K562 (cell line): ENCODE measurements around the gene BCKDK. TPM values are rescaled to one million over a fixed set of nuclear protein-coding genes. Genes with fewer than 3 reads are reported as not detected.
A peak's percentile ranks its signal among the peaks of the same experiment; 100 is the strongest.

Source experiments
- ARID1B ChIP-seq: fragments of 450-650 bp; IDR thresholded peaks from 2 replicates; pipeline ENCODE4 v1.6.1; 2016; ENCODE audit warnings: antibody characterized with exemption, mild to moderate bottlenecking, inconsistent platforms
- BCOR ChIP-seq: fragments of 450-650 bp; IDR thresholded peaks from 2 replicates; pipeline ENCODE4 v1.6.1; 2016
- BRD9 ChIP-seq: fragments of 450-650 bp; IDR thresholded peaks from 2 replicates; pipeline ENCODE4 v1.6.1; 2018; ENCODE audit warnings: low read depth; ENCODE audit not compliant: partially characterized antibody
- CHD4 ChIP-seq: fragments of 200-600 bp; sonication (generic); IDR thresholded peaks from 3 replicates; pipeline ENCODE4 v1.6.1; 2012; ENCODE audit warnings: low read depth, mild to moderate bottlenecking, mixed read lengths, low read length, inconsistent platforms; ENCODE audit not compliant: insufficient read depth, insufficient replicate concordance, poor library complexity, severe bottlenecking
- CXXC5 ChIP-seq: fragments of 250-450 bp; sonication (Bioruptor Pico); IDR thresholded peaks from 2 replicates; pipeline ENCODE4 v1.8.0; 2022; ENCODE audit warnings: inconsistent platforms, mild to moderate bottlenecking, moderate library complexity
- E2F3 ChIP-seq: fragments of 250-450 bp; sonication (Bioruptor Pico); IDR thresholded peaks from 2 replicates; pipeline ENCODE4 v1.4.0; 2020; ENCODE audit warnings: mild to moderate bottlenecking
- HOXB6 ChIP-seq: fragments of 250-450 bp; sonication (Bioruptor Pico); IDR thresholded peaks from 2 replicates; pipeline ENCODE4 v1.5.1; 2022; ENCODE audit warnings: mild to moderate bottlenecking, borderline replicate concordance
- ILF3 ChIP-seq: fragments of 450-650 bp; IDR thresholded peaks from 2 replicates; pipeline ENCODE4 v1.6.1; 2018; ENCODE audit warnings: antibody characterized with exemption, mild to moderate bottlenecking, moderate library complexity, borderline replicate concordance
- NFE2 ChIP-seq: IDR thresholded peaks from 2 replicates; pipeline ENCODE4 v1.6.1; 2014; ENCODE audit warnings: antibody characterized with exemption, low read depth
- PTBP1 ChIP-seq: fragments of 200-400 bp; formaldehyde crosslinking; IDR thresholded peaks from 2 replicates; pipeline ENCODE4 v1.6.1; 2017; ENCODE audit warnings: low read depth, low read length
- SAFB2 ChIP-seq: fragments of 200-400 bp; formaldehyde crosslinking; IDR thresholded peaks from 2 replicates; pipeline ENCODE4 v1.6.1; 2018; ENCODE audit warnings: borderline replicate concordance, low read length, low read depth, moderate library complexity; ENCODE audit not compliant: severe bottlenecking
- SETDB1 ChIP-seq: IDR thresholded peaks from one replicate; pipeline ENCODE4 v1.6.1; 2012; ENCODE audit warnings: low read length, control low read depth, inconsistent platforms
- SMAD3 ChIP-seq: fragments of 450-650 bp; formaldehyde crosslinking; conservative IDR thresholded peaks from 2 replicates; pipeline ENCODE4 v1.4.0; 2020; ENCODE audit warnings: mild to moderate bottlenecking
- YBX1 ChIP-seq: fragments of 450-650 bp; IDR thresholded peaks from 2 replicates; pipeline ENCODE4 v1.7.1; 2016; ENCODE audit warnings: mild to moderate bottlenecking
- ZC3H8 ChIP-seq: fragments of 450-650 bp; IDR thresholded peaks from 2 replicates; pipeline ENCODE4 v1.6.1; 2017
- ZNF175 ChIP-seq: fragments of 200-800 bp; sonication (Bioruptor generic); IDR thresholded peaks from 2 replicates; pipeline ENCODE4 v1.6.1; 2016; ENCODE audit warnings: low read depth, mild to moderate bottlenecking, missing genetic modification characterization, missing compliant biosample characterization
- ZNF217 ChIP-seq: sonication (generic); formaldehyde crosslinking; IDR thresholded peaks from 2 replicates; pipeline ENCODE4 v1.8.0; 2022; ENCODE audit warnings: mild to moderate bottlenecking, missing genetic modification reagents
- ZNF57 ChIP-seq: fragments of 450-650 bp; formaldehyde crosslinking; IDR thresholded peaks from 2 replicates; pipeline ENCODE4 v1.4.0; 2020; ENCODE audit warnings: mild to moderate bottlenecking, moderate library complexity
- ZNF717 ChIP-seq: fragments of 250-450 bp; sonication (Bioruptor Pico); IDR thresholded peaks from 2 replicates; pipeline ENCODE4 v1.5.0; 2021
- ZNF77 ChIP-seq: fragments of 250-450 bp; sonication (Bioruptor Pico); IDR thresholded peaks from 2 replicates; pipeline ENCODE4 v1.5.0; 2020
- ZNF778 ChIP-seq: fragments of 450-650 bp; formaldehyde crosslinking; IDR thresholded peaks from 2 replicates; pipeline ENCODE4 v1.4.0; 2020; ENCODE audit warnings: mild to moderate bottlenecking, moderate library complexity
- polyA plus RNA-seq, 8 experiments: library from polyadenylated mRNA; depleted of rRNA in 4 of 8; stranded (reverse) in 5 of 8; unstranded in 3 of 8; fragments of >200 nt; fragmentation: Nextera tagmentation in 2 of 8; fragmentation: Illumina TruSeq in 1 of 8; extraction: Ambion mirVana in 2 of 8; extraction: Trizol in 1 of 8; gene quantifications; 2 replicates each; pipeline versions ENCODE4 v1.2.1 to v1.2.3, GENCODE V29; 2011 to 2014; ENCODE audit warnings: inconsistent platforms in 1 of 8, missing spikeins in 1 of 8
- total RNA-seq, 7 experiments: library from RNA; depleted of rRNA in 6 of 7; stranded (reverse); fragments of >200 nt in 6 of 7; fragmentation: Illumina TruSeq in 2 of 7; extraction: Trizol in 2 of 7; gene quantifications; 2 replicates each; pipeline versions ENCODE4 v1.2.1 to v1.2.3, GENCODE V29; 2011 to 2021; ENCODE audit warnings: low replicate concordance in 1 of 7
- TF ChIP-seq, protein P1 (sequence below): fragments of 450-650 bp; formaldehyde crosslinking; IDR thresholded peaks from 2 replicates; pipeline ENCODE4 v1.4.0; 2022; ENCODE audit warnings: missing genetic modification characterization
- TF ChIP-seq, protein P2 (sequence below): fragments of 450-650 bp; formaldehyde crosslinking; IDR thresholded peaks from 2 replicates; pipeline ENCODE4 v1.4.0; 2020; ENCODE audit warnings: mild to moderate bottlenecking, moderate library complexity
- TF ChIP-seq, protein P3 (sequence below): IDR thresholded peaks from 2 replicates; pipeline ENCODE4 v1.6.1; 2016; ENCODE audit warnings: missing genetic modification characterization, missing compliant biosample characterization
- TF ChIP-seq, protein P4 (sequence below), 2 experiments: fragments of 450-650 bp in 1 of 2; sonication (generic) in 1 of 2; formaldehyde crosslinking; conservative IDR thresholded peaks; 2 replicates each; pipeline versions ENCODE4 v1.4.0 to v1.8.1; 2020 to 2022; ENCODE audit warnings: mild to moderate bottlenecking in 1 of 2, missing genetic modification reagents in 1 of 2

The BCKDK gene
- total and polyA plus RNA-seq, 9 of the 15 experiments (the other 6 are each of a cell fraction or from before 2014, with no cell fraction given): 0.58 to 34.8 (median 13.1) TPM

DNA sequence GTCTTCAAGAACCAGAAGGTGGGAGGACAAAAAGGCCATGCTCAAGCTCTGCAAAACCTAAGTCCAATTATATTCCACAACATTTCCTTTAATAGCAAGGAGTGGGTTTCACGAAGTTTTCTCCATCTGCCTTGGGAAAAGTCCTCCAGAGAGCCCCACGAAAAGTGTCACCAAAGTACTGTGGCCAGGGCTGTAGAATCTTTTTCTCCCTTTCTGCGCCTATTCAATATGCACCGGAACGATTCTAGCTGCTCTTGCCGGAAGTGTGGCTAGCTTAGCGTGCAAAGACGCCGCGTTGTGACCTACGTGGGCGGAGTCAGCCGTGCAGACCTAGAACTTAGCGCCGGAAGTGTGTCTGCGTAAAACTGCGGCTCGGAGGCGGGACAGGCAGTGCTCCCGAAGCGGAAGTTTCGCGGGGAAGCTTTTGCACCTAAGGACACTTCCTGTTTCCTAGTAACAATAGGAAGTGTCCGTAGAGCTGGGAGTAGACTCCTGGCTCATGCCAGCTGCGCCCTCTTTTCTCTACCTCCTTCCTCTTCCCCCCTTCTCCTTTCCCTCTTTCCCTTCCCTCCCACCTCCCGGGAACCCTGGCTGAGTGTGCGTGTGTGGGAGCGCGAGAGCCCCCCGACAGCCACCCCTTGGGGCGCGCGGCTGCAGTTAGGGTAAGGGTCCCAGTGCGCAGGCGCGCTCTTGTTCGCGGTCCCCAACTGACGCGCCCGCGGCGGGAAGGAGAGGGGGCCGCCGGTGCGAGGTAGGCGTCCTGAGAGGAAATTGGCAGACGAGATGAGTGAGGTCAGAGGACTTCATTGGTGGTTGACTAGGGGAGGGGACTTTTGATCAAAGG lies 34.0 kb upstream of the BCKDK start, which contains the start of the genes ZNF646 and ZNF668 (continued):
- TF ChIP-seq ZNF57 (CRISPR knock-in tag): no peak
- TF ChIP-seq ZNF175 (CRISPR knock-in tag): no peak
- no peak; the same call in 1 of the 2 replicates for TF ChIP-seq HOXB6 (CRISPR knock-in tag)
- TF ChIP-seq BRD9: no peak
- no peak for TF ChIP-seq PTBP1
- 0 out of 2 replicates have a peak, but pooled peaks have one; percentile 1 for TF ChIP-seq NFE2
- no peak for TF ChIP-seq ZNF778
- TF ChIP-seq E2F3 (CRISPR knock-in tag): 0 out of 2 replicates have a peak, but pooled peaks have one; percentile 50
- no peak for TF ChIP-seq ILF3
- peak; percentile 94 for TF ChIP-seq CXXC5 (CRISPR knock-in tag)
- no peak for TF ChIP-seq CHD4
- no peak for TF ChIP-seq ZNF717 (CRISPR knock-in tag)
- no peak for TF ChIP-seq ZC3H8
- TF ChIP-seq, protein P1, sequence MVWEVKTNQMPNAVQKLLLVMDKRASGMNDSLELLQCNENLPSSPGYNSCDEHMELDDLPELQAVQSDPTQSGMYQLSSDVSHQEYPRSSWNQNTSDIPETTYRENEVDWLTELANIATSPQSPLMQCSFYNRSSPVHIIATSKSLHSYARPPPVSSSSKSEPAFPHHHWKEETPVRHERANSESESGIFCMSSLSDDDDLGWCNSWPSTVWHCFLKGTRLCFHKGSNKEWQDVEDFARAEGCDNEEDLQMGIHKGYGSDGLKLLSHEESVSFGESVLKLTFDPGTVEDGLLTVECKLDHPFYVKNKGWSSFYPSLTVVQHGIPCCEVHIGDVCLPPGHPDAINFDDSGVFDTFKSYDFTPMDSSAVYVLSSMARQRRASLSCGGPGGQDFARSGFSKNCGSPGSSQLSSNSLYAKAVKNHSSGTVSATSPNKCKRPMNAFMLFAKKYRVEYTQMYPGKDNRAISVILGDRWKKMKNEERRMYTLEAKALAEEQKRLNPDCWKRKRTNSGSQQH (CRISPR knock-in tag): no peak
- TF ChIP-seq ZNF217 (CRISPR knock-in tag): no peak
- peak; percentile 27; the same call in 1 of the 2 replicates for TF ChIP-seq BCOR
- no peak for TF ChIP-seq YBX1
- no peak for TF ChIP-seq ZNF77 (CRISPR knock-in tag)
- TF ChIP-seq, protein P2, sequence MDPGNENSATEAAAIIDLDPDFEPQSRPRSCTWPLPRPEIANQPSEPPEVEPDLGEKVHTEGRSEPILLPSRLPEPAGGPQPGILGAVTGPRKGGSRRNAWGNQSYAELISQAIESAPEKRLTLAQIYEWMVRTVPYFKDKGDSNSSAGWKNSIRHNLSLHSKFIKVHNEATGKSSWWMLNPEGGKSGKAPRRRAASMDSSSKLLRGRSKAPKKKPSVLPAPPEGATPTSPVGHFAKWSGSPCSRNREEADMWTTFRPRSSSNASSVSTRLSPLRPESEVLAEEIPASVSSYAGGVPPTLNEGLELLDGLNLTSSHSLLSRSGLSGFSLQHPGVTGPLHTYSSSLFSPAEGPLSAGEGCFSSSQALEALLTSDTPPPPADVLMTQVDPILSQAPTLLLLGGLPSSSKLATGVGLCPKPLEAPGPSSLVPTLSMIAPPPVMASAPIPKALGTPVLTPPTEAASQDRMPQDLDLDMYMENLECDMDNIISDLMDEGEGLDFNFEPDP: no peak
- no peak for TF ChIP-seq SMAD3
- TF ChIP-seq, protein P3, sequence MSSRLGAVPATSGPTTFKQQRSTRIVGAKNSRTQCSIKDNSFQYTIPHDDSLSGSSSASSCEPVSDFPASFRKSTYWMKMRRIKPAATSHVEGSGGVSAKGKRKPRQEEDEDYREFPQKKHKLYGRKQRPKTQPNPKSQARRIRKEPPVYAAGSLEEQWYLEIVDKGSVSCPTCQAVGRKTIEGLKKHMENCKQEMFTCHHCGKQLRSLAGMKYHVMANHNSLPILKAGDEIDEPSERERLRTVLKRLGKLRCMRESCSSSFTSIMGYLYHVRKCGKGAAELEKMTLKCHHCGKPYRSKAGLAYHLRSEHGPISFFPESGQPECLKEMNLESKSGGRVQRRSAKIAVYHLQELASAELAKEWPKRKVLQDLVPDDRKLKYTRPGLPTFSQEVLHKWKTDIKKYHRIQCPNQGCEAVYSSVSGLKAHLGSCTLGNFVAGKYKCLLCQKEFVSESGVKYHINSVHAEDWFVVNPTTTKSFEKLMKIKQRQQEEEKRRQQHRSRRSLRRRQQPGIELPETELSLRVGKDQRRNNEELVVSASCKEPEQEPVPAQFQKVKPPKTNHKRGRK (tag): no peak
- 0 out of 2 replicates have a peak, but pooled peaks have one; percentile 16 for TF ChIP-seq ARID1B
- no peak for TF ChIP-seq SETDB1
- TF ChIP-seq, protein P4, sequence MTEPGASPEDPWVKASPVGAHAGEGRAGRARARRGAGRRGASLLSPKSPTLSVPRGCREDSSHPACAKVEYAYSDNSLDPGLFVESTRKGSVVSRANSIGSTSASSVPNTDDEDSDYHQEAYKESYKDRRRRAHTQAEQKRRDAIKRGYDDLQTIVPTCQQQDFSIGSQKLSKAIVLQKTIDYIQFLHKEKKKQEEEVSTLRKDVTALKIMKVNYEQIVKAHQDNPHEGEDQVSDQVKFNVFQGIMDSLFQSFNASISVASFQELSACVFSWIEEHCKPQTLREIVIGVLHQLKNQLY (CRISPR knock-in tag; conservative IDR thresholded peaks at IDR 0.05): no peak
- TF ChIP-seq SAFB2: no peak
